GM12892 (cell line): Measurements from ENCODE around the gene THSD7B.
"Not testable (repeated sequence)": the region's sequence is repeated elsewhere in the genome, so short reads cannot be mapped to it uniquely, and the experiment has no call there.

Experiments
- DNase-seq: peaks from one replicate; pipeline ENCODE4 v3.0.0; 2011; ENCODE audit not compliant: insufficient read length
- FAIRE-seq: peaks from 2 replicates; lab custom pipeline; 2011; peaks lifted over from hg19 to GRCh38; lab: Jason Lieb, UNC
- POLR2A ChIP-seq: IDR thresholded peaks from 2 replicates; pipeline ENCODE4 v1.6.1; 2011; ENCODE audit warnings: low read depth, low read length, control low read depth
- POLR2AphosphoS5 ChIP-seq: IDR thresholded peaks from 2 replicates; pipeline ENCODE4 v1.6.1; 2011; ENCODE audit warnings: low read depth, low read length, control low read depth
- TAF1 ChIP-seq: IDR thresholded peaks from 2 replicates; pipeline ENCODE4 v1.6.1; 2011; ENCODE audit warnings: low read depth, mild to moderate bottlenecking, control low read depth, low read length, borderline replicate concordance

The THSD7B gene

DNA sequence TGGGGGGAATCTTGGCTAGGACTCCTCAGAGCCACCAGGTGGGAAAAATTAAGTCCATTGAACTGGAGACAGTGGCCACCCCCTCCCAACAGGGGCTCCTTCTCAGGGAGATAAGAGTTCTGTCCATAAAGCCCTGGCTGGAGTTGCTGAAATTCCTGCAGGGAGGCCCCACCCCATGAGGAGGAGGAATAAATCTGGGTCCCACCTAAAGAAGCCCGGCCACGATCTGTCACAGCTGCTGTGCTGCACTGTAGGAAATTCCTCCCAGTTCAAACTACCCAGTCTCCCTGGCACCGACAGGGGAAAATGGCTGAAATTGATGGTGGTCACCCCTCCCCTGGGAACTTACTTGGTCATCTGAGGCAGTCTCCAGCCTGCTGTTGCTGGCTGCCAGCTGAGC lies 215.0 kb downstream of the THSD7B start:
- DNase-seq (no peak), FAIRE-seq (no peak)
- TF ChIP-seq POLR2A (no peak), POLR2AphosphoS5 (no peak), TAF1 (no peak)

DNA sequence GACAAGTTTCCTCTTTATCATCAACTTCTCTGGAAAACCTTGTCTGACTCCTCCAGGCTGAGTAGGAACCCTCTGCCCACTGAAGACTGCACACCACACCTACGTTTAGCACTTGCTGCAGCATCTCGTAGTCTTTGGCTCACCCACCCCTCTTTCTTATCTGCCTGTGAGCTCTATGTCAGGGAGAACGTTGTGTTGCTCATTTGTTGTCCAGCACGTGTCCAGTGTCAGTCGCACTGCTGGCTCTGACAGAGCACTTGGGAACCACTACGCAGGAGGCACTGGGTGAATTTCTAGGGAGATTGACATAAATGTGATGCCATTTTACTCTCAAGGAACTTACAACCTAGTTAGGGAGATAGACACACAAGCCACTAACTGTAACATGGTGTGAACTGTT lies 216.3 kb downstream of the THSD7B start:
- not testable (repeated sequence) for DNase-seq, FAIRE-seq

GRCh38 chr2:136985044-136985443 lies 219.7 kb downstream of the THSD7B start:
- no peak for FAIRE-seq
- TF ChIP-seq POLR2A (no peak), POLR2AphosphoS5 (no peak), TAF1 (no peak)
- no peak for DNase-seq

GRCh38 chr2:136986605-136987221 lies 221.4 kb downstream of the THSD7B start:
- TF ChIP-seq POLR2AphosphoS5 (no peak), TAF1 (no peak), POLR2A (no peak)
- DNase-seq, result no peak
- no peak for FAIRE-seq

DNA sequence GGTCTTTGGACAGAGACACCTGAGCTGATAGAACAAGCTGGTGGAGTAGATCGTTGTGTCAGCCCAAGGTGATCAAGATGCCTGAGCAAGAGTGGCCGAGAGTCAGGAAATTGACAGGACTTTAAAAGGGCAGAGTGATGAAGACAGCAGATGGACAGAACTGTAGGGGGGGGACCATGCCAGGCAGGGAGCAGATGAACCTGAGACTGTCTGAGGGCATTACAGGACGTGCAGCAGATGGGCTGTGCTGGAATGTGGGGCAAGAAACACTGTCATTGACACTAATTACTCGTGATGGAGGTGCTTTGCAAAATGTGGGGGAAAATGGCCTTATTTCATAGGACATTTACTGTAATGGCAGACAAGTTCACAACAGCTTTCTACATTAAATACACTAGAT lies 225.0 kb downstream of the THSD7B start:
- no peak for DNase-seq
- no peak for TF ChIP-seq POLR2A
- FAIRE-seq, result no peak

GRCh38 chr2:136994793-136995192 lies 229.4 kb downstream of the THSD7B start:
- TF ChIP-seq POLR2A (no peak), TAF1 (no peak), POLR2AphosphoS5 (no peak)
- peak; percentile 46 for FAIRE-seq
- DNase-seq, result no peak

- DNase-seq, result no peak
- TF ChIP-seq POLR2A (no peak), POLR2AphosphoS5 (no peak), TAF1 (no peak)
- no peak for FAIRE-seq
Measured at GRCh38 chr2:136997557-136997956, 232.2 kb downstream of the THSD7B start.

GRCh38 chr2:137000811-137001210 lies 235.5 kb downstream of the THSD7B start:
- FAIRE-seq, result no peak
- no peak for DNase-seq
- TF ChIP-seq TAF1 (no peak), POLR2AphosphoS5 (no peak), POLR2A (no peak)

GRCh38 chr2:137002896-137003295 lies 237.6 kb downstream of the THSD7B start:
- no peak for FAIRE-seq
- no peak for DNase-seq
- TF ChIP-seq POLR2A, result no peak
- TF ChIP-seq TAF1, result no peak
- TF ChIP-seq POLR2AphosphoS5, result no peak

- DNase-seq (no peak), FAIRE-seq (no peak)
Measured at GRCh38 chr2:137005210-137005609, 239.9 kb downstream of the THSD7B start.

DNA sequence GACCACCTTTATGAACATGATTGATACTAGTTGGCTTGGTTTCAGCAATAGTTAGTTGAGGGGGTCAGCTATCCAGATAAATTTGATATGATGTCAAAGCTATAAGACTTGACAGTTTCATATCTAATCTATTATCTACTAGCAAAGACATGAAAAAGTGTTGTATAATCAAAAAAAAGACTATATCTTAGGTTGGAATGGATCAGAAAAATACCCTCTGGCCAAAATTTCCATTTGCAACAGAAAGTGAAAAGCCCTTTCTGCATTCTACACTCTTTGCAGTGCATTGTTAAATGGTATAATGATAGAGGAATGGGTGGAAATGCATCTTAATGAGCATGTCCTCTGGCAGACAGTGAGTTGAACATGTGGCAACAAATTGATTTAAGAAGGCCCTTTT lies 242.6 kb downstream of the THSD7B start:
- TF ChIP-seq POLR2A (no peak), TAF1 (no peak), POLR2AphosphoS5 (no peak)
- no peak for FAIRE-seq
- no peak for DNase-seq

More at GRCh38 chr2:137005210-137005609, 239.9 kb downstream of the THSD7B start:
- TF ChIP-seq TAF1 (no peak), POLR2A (no peak), POLR2AphosphoS5 (no peak)

GRCh38 chr2:137009953-137010352 lies 244.6 kb downstream of the THSD7B start:
- no peak for TF ChIP-seq POLR2A
- TF ChIP-seq TAF1, result no peak
- TF ChIP-seq POLR2AphosphoS5, result no peak
- FAIRE-seq (no peak), DNase-seq (no peak)

DNA sequence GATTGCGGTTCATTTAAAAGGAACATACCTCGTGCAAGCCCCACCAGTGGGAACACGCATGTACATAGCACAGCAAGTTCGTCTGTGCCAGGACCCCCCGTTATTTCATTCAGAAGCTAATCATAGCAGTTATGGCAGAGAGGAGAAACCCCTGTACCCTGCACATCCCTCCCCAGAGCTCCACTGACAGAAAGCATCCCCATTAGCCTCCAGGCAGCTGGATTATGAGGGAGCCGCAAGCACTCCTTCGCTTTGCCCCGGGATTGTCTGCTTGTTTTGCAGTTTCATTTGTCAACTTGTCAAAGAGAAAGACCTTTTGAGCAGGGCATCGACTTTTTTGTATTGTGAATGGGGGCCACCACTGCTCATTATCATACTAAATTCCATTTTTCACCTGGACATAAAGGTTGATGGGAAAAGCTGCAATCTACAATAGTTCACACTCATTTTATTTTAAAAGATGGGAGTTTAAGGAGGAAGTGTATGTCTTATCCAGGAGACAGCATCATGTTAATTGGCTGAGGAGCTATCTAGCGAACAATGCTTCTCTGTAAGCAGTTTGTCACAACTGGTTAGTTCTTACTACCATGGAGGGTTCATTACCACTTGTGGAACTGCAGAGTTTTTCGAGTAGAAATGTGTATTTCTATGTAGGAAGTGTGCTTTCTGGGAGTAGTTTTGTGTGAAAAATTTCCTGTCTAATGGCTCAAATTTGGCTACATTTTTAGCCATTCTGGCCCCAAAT lies 255.3 kb downstream of the THSD7B start:
- no peak for TF ChIP-seq POLR2A
- TF ChIP-seq POLR2AphosphoS5, result no peak
- TF ChIP-seq TAF1, result no peak
- no peak for DNase-seq

More for the DNA sequence above, 255.3 kb downstream of the THSD7B start:
- FAIRE-seq, result no peak
